Measurements from ENCODE around the gene MICAL2.

DNA sequence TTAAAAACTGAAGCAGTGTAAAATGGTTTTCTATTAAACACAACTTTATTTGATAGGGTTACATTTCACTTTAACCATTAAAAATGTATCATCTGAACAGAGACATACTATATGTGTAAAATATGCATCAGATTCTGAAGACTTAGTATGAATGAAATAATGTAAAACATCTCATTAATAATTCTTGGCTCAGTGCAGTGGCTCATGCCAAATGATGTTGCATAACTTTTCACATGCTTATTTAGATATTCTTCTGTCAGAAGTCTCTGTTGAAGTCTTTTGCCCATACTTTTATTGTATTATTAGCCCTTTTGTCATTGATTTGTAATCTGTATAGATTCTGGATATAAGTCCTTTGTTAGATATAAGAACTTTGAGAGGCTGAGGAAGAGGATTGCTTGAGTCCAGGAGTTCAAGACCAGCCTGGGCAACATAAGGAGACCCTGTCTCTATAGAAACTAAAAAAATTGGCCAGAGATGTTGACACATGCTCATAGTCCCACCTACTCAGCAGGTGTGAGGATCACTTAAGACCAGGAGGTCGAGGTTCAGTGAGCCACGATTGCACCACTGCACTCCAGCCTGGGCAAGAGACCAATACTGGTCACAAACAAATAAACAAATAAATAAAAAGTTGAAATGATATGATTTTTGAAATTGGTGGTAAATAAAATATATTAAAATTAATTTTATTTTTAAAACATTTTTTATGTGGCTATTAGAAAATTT is 193.2 kb downstream of the MICAL2 start:
- TF ChIP-seq POLR2AphosphoS5 (IDR thresholded peaks at IDR 0.05; ENCODE audit: low read depth, low read length): no peak
- no peak for TF ChIP-seq TAF1 (IDR thresholded peaks at IDR 0.05; ENCODE audit: low read depth, low read length)
- TF ChIP-seq POLR2A (IDR thresholded peaks at IDR 0.05; ENCODE audit: low read depth, low read length): no peak
- TF ChIP-seq SPI1 (IDR thresholded peaks at IDR 0.05; ENCODE audit: low read depth, low read length): no peak
- no peak for TF ChIP-seq POU2F2 (IDR thresholded peaks at IDR 0.05; ENCODE audit: low read depth, low read length)
- no peak for TF ChIP-seq PAX5 (IDR thresholded peaks at IDR 0.05; ENCODE audit: insufficient read depth, low read length, severe bottlenecking)
